DMS114 treated with DMSO at 0.1 percent for 48 hours (cell line): ENCODE results near the gene SLC10A2.
"Not testable (repeated sequence)": the region's sequence is repeated elsewhere in the genome, so short reads cannot be mapped to it uniquely, and the experiment has no call there.

Experiments
- DNase-seq: peaks from one replicate; lab custom pipeline; 2025; ENCODE audit not compliant: unreplicated experiment; lab: John Stamatoyannopoulos, UW

The SLC10A2 gene

GRCh38 chr13:103066079-103066780 is at the start of gene SLC10A2:
SLC10A2 (minus strand) TSS chr13:103066417; CDS start chr13:103066249, 168 bp downstream.
- DNase-seq = no peak

GRCh38 chr13:103107580-103107979 is 41.4 kb upstream of the SLC10A2 start:
- DNase-seq = no peak

- DNase-seq = no peak
Measured at GRCh38 chr13:103104340-103104739, 38.1 kb upstream of the SLC10A2 start.

- DNase-seq = not testable (repeated sequence)
Measured at GRCh38 chr13:103103456-103103855, 37.2 kb upstream of the SLC10A2 start.

- DNase-seq = no peak
Measured at GRCh38 chr13:103102482-103102881, 36.3 kb upstream of the SLC10A2 start.

- no peak for DNase-seq
Measured at GRCh38 chr13:103101901-103102300, 35.7 kb upstream of the SLC10A2 start.

GRCh38 chr13:103101500-103101899 is 35.3 kb upstream of the SLC10A2 start:
- DNase-seq = no peak

- no peak for DNase-seq
Measured at GRCh38 chr13:103100830-103101229, 34.6 kb upstream of the SLC10A2 start.

- no peak for DNase-seq
Measured at GRCh38 chr13:103099722-103100293, 33.6 kb upstream of the SLC10A2 start.

GRCh38 chr13:103098535-103098934 is 32.3 kb upstream of the SLC10A2 start:
- DNase-seq = no peak

GRCh38 chr13:103097366-103097928 is 31.2 kb upstream of the SLC10A2 start:
- no peak for DNase-seq

GRCh38 chr13:103093649-103094048 is 27.4 kb upstream of the SLC10A2 start:
- DNase-seq = not testable (repeated sequence)

GRCh38 chr13:103087275-103087674 is 21.1 kb upstream of the SLC10A2 start:
- no peak for DNase-seq

GRCh38 chr13:103081435-103081834 is 15.2 kb upstream of the SLC10A2 start:
- DNase-seq = no peak

GRCh38 chr13:103078158-103078557 is 11.9 kb upstream of the SLC10A2 start:
- DNase-seq = no peak

- DNase-seq = no peak
Measured at GRCh38 chr13:103068836-103069235, 2.6 kb upstream of the SLC10A2 start.

- DNase-seq = no peak
Measured at GRCh38 chr13:103067751-103068555, 1.7 kb upstream of the SLC10A2 start.

- no peak for DNase-seq
Measured at GRCh38 chr13:103066781-103067345, 646 bp upstream of the SLC10A2 start.

GRCh38 chr13:103063376-103063775 is 2.8 kb downstream of the SLC10A2 start:
- no peak for DNase-seq

GRCh38 chr13:103062079-103062478 is 4.1 kb downstream of the SLC10A2 start:
- no peak for DNase-seq

- no peak for DNase-seq
Measured at GRCh38 chr13:103056008-103056407, 10.2 kb downstream of the SLC10A2 start.
